GM19035 (cell line): ENCODE data around the gene ASPHD1.
"Not testable (repeated sequence)": the region's sequence is repeated elsewhere in the genome, so short reads cannot be mapped to it uniquely, and the experiment has no call there.

Experiments
- ATAC-seq: cut with Tn5 transposase; IDR thresholded peaks from one replicate; pipeline ENCODE4 v1.9.1; 2021; ENCODE audit not compliant: unreplicated experiment

Gene ASPHD1, protein sequence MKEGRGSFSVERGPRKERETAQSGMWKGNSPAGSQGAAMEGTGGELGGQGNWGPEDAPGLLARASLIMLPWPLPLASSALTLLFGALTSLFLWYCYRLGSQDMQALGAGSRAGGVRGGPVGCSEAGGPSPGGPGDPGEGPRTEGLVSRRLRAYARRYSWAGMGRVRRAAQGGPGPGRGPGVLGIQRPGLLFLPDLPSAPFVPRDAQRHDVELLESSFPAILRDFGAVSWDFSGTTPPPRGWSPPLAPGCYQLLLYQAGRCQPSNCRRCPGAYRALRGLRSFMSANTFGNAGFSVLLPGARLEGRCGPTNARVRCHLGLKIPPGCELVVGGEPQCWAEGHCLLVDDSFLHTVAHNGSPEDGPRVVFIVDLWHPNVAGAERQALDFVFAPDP

DNA sequence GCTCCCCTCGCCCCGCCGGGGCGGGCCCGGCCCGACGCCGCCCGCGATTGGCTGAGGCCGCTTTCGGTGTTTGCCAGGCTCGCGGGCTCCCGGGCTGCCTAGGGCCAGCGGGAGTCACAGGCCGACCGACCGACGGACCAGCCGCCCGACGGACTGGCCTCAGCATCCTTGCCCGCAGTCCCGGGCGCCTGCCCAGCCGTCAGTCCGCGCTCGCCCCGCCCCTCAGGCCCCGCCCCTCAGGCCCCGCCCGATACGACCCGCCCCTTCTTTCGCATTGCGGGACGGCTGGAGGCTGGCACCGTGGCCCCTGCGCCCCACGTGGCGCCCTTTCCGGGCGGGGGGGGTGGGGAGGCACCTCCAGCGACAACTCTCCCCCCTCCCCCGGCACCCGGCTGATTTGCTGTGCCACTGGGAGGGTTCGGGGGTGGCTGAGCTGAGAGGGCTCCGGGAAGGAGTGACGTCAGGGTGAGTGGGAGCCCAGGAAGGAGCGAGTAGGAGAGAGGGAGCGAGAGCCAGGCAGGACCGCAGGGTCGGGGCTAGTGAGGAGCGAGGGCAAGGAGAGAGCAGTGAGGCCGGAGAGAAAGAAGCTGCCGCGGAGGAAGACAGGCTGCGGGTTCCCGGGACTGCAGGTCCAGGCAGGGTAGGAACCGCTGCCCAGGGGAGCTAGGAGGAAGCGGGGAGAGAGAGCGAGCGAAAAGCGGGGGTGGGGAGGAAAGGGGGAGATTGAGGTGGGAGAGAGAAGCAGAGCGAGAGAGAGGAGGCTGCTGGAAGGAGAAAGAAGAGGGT is at the start of gene ASPHD1:
ASPHD1 (plus strand) TSS at position 387 of the 786 bp plus-strand sequence. CDS start 484 bp downstream, outside the sequence.
- ATAC-seq = peak; percentile 77

DNA sequence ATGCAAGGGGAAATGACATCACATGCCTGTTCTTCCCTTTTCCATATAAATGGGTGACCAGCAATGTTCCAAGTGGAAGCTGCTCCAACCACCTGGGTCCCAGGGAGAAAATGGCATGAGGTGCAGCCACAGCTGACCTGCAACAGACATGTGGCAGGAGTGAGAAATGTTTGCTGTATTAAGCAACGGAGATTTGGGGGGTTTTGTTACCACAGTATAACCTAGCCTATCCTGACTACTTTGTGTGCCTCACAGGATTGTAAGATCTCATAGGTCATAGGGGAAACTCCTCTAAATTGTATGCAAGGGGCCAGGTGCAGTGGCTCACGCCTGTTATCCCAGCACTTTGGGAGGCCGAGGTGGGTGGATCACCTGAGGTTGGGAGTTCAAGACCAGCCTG is 49.3 kb upstream of the ASPHD1 start:
- ATAC-seq = no peak

DNA sequence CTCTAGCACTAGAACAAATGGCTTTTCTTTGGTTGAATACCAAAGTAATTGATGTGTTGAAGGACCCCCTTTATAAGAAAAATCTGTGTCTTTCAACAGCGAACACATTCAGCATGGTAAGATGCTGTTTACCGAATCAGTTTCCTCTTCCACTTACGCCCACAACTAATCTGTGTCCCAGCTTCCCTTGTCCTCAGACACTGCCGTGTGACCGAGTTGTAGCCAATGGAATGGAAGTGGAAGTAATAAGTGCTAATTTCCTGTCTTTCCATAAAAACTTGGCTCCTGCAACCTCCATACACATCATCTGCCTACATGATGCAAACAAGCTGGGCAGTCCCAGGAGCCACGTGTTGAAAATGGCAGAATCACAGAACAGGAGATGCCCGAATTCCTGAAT is 47.6 kb upstream of the ASPHD1 start:
- no peak for ATAC-seq

DNA sequence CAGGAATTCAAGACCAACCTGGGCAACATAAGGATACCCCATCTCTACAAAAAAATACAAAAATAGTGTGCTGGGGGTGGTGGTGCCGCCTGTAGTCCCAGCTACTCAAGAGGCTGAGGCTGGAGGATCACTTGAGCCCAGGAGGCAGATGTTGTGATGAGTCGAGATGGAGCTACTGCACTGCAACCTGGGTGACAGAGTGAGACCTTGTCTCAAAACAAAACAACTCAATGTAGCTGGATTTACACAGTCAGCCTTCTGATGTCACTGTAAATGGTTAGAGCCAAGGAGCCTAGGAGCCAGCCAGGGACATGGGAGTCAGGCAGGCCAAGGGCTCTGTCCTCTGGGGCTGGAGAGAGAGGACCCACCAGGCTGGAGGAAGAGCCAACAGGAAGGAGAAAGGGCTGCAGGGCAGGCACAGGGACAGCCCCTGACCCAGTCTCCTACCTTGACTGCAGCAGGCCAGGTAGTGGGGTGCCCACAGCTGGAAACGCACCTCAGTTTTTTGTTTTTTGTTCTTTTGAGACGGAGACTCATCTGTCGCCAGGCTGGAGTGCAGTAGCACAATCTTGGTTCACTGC is 45.7 kb upstream of the ASPHD1 start:
- no peak for ATAC-seq

DNA sequence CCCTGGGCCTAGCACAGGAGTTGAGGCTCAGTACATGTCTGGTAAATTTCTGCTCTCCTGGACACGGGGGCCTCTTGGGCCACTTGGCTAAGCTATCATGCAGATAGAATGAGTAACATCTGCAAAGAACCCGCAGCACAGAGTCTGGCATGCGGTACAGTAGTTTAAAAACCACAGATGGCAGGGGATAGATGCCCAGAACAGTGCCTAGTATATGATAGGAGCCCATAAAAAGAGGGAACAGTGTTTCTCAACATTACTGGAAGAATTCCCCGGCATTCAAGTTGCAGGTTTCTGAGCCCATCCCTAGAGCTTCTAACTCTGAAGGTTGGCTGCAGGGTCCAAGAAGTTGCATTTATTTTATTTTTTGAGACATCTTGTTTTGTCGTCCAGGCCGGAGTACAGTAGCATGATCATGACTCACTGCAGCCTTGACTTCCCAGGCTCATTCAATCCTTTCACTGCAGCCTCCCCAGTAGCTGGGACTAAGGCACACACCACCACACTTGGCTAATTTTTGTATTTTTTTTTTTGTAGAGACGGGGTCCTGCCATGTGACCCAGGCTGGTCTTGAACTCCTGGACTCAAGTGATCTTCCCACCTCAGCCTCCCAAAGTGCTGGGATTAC is 43.0 kb upstream of the ASPHD1 start:
- no peak for ATAC-seq

DNA sequence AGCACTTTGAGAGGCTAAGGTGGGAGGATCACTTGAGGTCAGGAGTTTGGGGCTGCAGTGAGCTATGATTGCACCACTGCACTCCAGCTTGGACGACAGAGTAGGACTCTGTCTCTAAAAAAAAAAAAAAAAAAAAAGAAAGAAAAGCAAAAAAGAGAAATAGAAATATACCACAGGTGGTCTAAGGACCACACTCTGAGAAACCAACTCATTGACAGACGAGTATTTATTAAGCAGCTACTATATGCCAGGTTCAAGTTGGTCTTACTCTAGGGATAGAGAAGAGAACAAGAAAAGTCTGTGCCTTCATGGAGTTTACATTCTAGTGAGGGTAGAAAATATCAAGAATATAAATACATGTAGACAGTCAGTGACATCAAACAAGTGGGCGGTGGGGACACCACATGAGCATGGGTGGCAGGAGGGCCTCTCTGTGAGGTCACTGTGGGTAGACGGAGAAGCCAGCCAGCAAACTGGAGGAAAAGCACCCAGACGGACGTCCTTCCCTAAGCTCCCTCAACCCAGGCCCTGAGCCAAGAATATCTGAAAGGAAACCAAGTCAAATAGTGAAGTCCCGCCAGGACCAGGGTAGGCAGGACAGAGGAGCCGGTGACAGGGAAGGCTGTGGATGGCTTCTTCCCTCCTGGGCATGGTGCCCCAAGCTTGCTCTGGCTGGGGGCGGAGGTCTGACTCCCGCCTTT is 42.0 kb upstream of the ASPHD1 start:
- ATAC-seq = no peak

DNA sequence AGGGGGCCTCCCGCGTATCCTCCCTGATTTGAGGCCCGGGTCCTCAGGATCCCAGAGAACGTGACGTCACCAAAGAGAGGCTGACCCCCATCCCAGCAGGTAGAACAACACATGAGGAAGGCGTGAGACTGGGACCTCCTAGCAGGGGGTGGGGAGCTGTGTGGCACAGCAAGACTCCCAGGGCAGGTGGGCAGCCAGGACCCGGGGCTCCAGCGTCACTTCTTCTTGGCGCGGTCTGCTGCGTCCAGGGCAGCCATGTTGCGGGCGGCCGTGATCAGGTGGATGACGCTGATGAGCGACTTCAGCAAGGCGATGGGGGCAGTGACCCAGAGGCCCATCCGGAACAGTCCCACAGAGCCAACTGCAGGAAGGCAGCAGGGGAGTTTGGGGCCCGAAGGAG is 41.3 kb upstream of the ASPHD1 start:
- no peak for ATAC-seq

DNA sequence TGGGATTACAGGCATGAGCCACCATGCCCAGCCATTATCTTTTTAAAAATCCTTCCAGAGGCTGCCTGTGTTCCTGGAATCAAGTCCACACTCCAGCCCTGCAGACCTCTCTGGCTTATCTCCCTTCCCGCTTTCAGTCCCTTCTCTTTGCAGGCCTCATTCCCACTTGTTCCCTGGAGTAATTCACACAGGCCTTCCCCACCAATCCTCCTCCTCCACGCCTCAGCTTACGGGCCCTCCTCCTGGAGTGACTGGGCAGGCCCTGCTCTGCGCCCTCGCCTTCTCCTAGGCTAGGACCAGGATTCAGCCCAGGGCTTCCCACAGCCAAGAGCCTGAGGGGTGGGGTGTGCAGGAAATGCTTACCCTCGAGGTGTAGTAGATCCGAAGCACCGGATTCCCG is 40.1 kb upstream of the ASPHD1 start:
- no peak for ATAC-seq

DNA sequence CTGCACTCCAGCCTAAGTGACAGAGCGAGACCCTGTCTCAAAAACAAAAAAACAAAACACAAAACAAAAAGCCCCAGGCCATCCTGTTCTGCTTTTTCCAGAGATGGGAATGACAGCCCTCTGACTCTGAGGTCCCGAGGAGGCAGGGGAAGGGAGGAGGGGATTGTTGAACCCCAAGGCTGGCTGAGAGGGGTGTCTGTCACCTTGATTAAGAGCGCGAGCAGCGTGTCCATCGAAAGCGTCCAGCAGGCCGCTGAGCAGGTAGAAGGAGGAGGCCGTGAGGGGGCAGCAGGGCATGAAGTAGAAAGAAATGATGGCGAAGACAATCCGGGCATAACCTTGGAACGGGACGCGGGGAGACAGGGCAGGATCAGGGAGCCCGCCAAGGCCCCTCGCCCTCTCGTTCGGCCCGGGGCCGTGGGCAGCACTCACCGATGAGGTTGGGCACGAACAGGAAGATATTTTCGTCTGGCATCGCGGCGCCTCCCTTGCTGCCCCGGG is 37.9 kb upstream of the ASPHD1 start:
- no peak for ATAC-seq

DNA sequence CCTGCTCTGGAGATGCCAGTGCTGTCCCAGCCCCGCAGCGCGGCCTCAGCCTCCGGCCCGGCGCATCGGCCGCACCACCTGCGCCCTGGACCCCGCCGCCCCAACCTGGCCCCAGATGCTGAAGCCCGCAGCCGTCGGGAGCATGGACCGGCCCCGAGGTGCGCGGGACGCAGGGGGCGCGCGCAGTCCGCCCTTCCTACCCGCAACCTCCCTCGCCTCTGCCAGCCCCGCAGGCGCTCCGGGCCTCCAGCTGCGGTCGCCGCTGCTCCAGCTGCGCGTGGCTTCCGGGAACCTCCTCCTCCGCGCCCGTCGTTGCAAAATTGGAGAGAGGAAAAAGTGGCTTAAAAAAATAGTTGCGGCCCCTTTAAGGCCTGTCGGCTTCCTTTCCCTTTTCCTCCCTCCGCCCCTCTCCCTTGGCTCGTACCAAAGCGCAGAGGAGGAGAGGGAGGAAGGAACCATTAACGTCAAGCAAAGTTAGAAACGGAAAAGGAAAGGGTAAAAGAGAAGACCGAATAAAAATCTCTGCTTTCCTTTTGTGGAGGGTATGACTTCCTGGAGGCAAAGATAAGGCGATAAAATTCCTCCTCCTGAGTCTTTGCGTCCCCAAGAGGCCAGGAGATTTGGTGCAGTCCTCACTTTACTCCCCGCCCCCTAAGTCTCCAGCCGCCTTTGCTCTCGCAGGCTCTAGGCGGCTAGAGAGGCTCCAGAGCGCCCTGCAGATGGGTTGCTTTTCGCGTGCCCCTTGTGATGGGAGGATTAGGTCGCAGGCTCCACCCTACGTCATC is 37.2 kb upstream of the ASPHD1 start, which contains the start of gene CDIPT:
CDIPT (minus strand) TSS at position 343 of the 785 bp plus-strand sequence. CDS start 369 bp downstream, outside the sequence.
- ATAC-seq = peak; percentile 95

DNA sequence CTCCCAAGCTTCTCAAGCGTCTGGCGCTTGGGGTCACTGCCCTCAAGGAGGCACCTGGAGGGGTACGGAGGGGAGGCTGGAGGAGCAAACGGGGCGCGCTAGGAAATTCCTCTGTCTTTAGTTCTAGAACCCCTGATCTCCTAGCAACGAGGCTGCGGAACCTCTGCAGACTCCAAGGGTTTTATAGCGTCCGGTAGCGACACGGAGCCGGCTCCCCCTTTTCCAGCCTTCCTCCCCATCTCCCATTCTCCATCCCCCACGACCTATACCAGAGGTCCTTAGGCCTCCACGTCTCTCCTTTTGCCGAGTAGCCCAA is 36.7 kb upstream of the ASPHD1 start:
- ATAC-seq = no peak

DNA sequence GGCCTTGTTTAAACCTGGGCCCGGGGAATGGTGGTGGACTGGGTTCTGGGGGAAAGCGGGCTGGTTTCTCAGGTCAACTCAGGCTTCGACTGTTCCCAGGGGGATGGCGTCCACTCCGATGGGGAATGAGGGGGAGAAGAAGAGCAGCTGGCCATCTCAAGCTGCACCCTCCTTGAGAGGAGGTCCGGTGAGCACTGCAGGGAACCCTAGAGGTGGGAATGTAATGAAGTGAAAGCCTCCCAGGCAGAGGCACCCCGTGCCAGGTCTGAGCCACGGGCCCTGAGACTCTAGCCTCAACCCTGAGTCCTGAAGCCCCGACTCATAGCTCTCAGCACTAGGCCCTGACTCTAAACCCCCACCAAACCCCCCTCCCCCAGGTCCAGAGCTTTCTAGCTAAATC is 36.1 kb upstream of the ASPHD1 start:
- ATAC-seq = no peak

DNA sequence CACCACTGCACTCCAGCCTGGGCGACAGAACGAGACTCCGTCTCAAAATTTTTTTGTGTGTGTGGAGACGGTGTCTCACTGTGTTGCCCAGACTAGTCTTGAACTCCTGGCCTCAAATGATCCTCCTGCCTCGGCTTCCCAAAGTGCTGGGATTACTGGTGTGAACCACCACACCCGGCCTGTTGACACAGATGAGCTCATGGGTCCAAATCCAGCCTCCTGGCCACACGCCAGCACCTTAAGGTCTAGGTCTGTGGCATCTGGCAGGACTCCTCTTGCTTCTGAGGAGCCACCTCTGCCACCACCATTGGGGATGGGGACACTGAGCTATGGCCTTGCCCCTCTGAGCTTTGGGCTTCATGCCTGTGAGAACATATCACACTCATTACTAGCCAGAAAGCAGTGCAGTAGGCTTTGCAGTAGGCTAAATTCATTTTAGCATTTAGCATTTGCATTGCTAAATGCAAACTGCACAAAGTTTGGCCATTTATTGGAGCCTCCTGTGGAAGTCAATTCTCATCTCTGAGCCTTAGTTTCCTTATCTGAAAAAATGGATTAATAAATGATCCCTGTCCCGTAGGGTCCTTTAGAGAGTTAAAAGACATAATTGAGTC is 31.8 kb upstream of the ASPHD1 start:
- ATAC-seq = no peak

DNA sequence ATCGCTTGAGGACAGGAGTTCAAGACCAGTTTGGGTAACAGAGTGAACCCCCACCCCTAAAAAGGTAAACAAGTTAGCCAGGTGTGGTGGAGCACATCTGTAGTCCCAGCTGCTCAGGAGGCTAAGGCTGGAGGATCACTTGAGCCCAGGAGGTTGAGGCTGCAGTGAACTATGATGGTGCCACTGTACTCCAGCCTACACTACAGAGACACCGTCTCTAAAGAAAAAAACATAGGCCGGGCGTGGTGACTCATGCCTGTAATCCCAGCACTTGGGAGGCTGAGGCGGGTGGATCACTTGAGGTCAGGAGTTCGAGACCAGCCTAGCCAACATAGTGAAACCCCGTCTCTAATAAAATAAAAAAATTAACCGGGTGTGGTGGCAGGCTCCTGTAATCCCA is 31.2 kb upstream of the ASPHD1 start:
- not testable (repeated sequence) for ATAC-seq

DNA sequence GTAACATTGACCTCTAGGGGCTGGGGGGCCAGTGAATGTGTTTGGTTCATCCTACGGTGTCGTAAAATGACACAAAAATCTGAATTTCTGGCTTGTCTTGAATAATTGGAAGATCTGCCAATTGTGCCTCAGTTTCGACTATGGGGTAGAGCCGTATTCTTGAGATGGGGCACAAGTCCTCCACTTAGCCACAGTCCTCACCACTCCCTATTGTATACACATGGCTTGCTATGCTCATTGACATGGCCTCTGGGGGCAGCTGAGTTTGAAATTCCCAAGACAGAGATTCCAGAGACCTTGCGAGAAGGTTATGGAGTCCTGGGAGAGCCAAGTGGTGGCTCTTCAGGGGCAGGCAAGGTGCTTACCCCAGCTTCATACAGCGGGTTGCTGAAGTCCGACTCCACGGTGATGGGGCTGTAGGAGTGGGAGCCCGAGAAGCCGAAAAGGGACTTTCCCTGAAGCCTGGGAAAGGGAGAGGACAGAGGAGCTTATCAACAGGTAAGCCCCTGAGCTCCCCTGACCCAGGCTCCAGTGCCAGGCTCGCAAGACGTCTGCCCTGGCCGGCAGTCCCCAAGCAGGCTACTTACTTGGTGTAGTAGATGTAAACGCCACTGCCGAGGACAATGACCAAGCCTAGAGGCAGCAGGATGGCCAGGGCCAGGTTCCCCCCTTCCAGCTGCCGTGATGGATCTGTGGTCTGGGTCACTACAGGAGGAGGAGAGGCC is 28.3 kb upstream of the ASPHD1 start:
- no peak for ATAC-seq

DNA sequence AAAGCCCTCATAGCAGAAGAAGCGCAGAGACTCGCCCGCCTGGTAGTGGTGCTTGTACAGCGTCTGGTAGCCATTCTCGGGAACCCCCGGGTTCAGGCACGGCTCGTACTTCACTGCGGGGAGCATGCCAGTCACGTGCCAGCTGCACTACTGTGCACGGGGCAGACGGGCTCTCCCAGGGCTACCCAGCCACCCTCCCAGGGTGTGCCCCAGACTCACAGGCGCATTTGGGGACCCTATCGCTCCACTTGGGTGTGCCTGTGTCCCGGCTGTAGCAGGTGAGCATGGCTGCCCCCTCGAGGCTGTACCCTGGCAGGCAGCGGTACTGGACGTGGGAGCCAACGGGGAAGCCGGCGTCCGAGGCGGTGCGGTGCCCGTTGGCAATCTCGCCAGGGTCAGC is 27.0 kb upstream of the ASPHD1 start:
- ATAC-seq = no peak

DNA sequence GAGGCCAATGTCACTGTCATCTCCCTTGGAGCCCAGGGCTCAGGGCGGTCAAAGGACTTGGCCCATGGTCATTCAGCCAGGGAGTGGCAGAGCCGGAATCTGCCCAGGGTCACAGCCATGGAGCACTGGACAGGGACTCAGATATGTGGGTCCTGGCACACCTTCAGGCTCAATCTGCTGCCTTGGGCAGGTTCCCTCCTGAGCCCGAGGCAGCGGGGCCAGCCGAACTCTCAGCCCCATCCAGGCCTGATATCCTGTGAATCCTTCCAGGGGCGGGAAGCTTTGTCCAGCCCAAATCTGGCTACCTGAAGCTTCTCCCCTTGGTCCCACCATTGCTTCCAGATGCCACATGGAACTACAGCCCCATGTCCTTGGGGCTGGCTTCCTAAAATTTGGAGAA is 25.1 kb upstream of the ASPHD1 start:
- no peak for ATAC-seq

DNA sequence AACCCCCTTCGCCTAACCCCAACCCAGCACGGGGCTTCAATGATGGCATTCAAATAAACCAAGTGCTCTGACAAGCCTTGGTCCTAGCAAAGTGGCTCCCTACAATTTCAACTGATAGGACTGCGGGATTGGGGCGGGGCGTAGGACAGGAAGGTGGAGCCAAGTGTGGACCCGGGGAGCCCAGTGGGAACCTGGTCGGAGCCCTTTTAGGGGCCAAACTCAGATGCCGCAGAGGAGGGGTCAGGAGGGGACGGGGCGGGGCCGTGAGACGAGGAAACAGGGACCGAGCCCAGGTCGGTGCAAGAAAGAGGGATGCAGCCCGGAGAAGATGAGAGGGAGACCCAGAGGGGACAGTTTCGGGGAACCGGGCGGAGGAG is 24.1 kb upstream of the ASPHD1 start:
- ATAC-seq = no peak
